HG03558 (cell line): ENCODE data around the gene ABCA8.
"Not testable (repeated sequence)": the region's sequence is repeated elsewhere in the genome, so short reads cannot be mapped to it uniquely, and the experiment has no call there.

Experiments used
- ATAC-seq: cut with Tn5 transposase; IDR thresholded peaks from one replicate; pipeline ENCODE4 v1.9.1; 2021; ENCODE audit warnings: moderate number of reproducible peaks; ENCODE audit not compliant: unreplicated experiment; ENCODE audit errors: extremely low read depth

Gene ABCA8, protein sequence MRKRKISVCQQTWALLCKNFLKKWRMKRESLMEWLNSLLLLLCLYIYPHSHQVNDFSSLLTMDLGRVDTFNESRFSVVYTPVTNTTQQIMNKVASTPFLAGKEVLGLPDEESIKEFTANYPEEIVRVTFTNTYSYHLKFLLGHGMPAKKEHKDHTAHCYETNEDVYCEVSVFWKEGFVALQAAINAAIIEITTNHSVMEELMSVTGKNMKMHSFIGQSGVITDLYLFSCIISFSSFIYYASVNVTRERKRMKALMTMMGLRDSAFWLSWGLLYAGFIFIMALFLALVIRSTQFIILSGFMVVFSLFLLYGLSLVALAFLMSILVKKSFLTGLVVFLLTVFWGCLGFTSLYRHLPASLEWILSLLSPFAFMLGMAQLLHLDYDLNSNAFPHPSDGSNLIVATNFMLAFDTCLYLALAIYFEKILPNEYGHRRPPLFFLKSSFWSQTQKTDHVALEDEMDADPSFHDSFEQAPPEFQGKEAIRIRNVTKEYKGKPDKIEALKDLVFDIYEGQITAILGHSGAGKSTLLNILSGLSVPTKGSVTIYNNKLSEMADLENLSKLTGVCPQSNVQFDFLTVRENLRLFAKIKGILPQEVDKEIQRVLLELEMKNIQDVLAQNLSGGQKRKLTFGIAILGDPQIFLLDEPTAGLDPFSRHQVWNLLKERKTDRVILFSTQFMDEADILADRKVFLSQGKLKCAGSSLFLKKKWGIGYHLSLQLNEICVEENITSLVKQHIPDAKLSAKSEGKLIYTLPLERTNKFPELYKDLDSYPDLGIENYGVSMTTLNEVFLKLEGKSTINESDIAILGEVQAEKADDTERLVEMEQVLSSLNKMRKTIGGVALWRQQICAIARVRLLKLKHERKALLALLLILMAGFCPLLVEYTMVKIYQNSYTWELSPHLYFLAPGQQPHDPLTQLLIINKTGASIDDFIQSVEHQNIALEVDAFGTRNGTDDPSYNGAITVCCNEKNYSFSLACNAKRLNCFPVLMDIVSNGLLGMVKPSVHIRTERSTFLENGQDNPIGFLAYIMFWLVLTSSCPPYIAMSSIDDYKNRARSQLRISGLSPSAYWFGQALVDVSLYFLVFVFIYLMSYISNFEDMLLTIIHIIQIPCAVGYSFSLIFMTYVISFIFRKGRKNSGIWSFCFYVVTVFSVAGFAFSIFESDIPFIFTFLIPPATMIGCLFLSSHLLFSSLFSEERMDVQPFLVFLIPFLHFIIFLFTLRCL (N-terminal part only)

DNA sequence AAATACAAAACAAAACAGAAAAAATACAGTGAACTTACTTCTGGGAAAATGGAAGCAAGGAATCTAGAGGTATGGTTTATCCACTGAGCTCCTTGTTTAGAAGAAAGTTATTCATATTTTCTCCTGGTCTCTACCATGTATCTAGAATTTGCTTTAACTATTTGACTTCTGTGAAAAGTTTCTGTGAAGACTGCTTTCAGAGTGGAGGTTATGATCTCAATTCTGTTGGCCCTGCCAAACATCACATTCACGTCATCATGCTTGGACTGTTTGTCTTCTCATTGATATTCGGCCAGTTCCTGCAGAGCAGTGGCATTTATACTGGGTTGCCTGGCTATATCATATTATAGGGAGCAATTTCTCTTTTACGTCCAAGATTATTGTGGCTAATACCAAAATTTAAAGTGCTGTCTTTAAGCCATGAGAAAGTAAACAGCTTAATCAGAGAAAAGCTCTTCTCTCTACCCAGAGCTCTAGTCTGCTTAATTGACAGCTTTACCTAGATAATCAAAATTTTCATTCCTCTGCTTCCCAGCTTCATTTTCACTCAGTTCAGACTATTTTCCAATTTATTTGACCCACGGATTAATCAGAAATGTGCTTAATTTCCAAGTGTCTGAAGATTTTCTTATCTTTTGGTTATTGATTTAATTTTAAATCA lies at the start of gene ABCA8:
Gene ABCA8, minus strand, starts transcription at position 212 of the 661 bp plus-strand sequence. CDS start 13,358 bp downstream, outside the sequence.
- no peak for ATAC-seq

- ATAC-seq: not testable (repeated sequence)
Observed at GRCh38 chr17:69004759-69005158, 49.6 kb upstream of the ABCA8 start.

DNA sequence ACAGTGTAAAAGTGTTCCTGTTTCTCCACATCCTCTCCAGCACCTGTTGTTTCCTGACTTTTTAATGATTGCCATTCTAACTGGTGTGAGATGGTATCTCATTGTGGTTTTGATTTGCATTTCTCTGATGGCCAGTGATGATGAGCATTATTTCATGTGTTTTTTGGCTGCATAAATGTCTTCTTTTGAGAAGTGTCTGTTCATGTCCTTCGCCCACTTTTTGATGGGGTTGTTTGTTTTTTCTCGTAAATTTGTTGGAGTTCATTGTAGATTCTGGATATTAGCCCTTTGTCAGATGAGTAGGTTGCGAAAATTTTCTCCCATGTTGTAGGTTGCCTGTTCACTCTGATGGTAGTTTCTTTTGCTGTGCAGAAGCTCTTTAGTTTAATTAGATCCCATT lies 44.6 kb upstream of the ABCA8 start:
- not testable (repeated sequence) for ATAC-seq

- ATAC-seq: no peak
Observed at GRCh38 chr17:68993112-68993511, 37.9 kb upstream of the ABCA8 start.

- no peak for ATAC-seq
Observed at GRCh38 chr17:68987966-68988365, 32.8 kb upstream of the ABCA8 start.

DNA sequence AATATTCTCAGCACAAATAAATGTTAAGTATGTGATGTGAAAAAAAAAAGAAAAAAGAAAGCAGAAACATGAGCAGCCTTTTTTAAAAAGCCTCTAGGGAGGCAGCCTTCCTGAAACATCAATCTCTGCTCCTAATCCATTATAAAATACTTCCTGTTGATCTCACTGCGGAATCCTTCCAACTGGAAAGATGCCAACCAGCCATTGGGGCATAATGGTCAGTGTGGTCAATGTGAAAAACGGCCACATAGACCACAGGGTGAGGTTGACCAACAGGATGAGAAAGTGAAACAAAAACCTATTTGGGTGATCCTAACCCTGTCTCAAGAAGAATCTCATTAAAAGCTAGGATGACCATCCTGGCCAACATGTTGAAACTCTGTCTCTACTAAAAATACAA lies 26.1 kb upstream of the ABCA8 start:
- ATAC-seq: no peak

- no peak for ATAC-seq
Observed at GRCh38 chr17:68973098-68973846, 18.1 kb upstream of the ABCA8 start.

DNA sequence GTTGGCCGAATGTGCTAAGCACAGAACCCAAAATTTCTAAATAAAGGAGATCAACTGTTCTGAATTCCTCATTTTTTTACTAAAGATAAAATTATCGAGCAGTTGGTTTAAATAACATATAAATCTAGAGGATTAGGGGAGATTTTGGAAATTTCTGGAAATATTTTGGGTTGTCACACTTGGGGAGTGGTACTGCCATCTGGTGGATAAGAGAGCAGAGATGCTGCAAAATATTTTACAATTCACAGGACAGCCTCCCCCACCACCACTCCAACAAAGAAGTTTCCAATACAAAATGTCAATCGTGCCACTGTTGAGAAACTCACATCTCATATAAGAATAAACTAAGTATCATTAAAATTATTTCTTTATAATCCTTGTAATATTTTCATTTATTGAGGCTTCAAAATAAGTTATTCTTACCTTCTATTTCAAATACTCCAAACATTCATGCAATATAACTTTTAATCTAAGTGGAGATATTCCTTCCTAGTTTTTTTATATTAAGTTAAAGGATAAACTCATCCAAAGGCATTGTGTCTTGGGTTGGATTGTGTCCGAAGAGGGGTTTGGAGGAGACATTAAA lies 17.0 kb upstream of the ABCA8 start:
- no peak for ATAC-seq

- ATAC-seq: no peak
Observed at GRCh38 chr17:68969101-68969500, 13.9 kb upstream of the ABCA8 start.

GRCh38 chr17:68963958-68964357 lies 8.8 kb upstream of the ABCA8 start:
- no peak for ATAC-seq

DNA sequence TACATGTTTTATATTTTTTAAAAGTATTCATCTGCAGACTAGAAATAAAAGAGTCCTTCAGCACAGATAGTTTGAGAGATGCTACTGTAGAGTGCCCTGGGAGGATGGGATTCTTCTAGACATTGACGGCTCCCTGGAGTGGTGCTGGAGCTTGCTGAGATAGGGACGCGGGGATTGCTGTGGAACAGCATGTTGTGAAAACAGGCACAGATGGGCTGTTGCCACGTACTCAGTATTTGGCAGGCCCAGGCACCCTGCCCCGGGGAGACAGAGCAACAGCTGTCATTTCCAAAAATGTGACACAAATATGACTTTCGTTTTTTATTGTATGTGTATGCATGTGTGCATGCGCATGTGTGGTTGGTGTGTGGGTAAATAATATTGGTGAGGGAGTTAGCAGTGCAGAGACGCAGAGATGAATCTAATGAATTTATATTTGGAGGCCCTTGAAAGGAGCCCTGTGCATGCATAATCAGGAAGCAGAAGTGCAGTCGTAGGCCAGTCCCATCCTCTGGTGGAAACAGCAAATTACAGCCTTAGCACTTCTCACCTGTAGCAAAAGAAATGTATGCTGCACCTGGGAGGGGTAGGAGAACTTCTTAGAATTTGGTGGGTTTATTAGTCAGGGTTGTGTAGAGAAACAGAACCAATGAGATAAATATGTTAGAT lies 6.2 kb upstream of the ABCA8 start:
- ATAC-seq: no peak

- not testable (repeated sequence) for ATAC-seq
Observed at GRCh38 chr17:68959117-68959516, 3.9 kb upstream of the ABCA8 start.

- ATAC-seq: no peak
Observed at GRCh38 chr17:68957944-68958343, 2.8 kb upstream of the ABCA8 start.

- ATAC-seq: no peak
Observed at GRCh38 chr17:68954146-68954896, 871 bp downstream of the ABCA8 start.

DNA sequence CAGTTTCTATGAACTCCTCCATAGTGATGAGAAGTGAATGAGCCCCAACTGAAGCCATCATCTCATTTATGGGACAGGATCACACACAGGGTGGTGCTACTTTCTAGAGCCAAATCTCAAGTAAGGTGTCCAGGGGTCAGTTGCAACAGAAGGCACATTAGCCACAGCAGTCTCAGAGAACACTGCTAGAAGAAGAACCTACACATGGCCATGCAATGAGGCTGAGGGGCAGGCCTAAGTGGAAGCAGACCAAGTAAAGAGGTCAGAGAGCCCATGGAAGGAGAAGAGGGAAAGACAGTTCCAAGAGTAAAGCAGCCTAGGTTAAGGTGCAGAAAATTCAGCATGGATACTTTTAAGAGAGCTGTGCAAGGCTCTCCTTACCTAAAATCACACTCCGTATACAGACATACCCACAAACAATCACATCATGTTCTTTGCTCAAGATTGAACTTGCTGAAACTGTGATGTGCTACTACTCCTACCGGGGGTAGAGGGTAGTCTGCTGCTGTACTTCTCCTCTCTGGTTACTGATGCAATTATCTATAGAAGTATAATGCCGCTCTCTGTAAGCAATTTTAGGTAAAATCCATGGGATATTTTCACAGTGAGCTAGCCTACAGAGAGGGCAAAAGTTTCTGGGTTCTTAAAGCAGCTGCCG lies 1.7 kb downstream of the ABCA8 start:
- ATAC-seq: no peak

GRCh38 chr17:68950725-68951124 lies 4.5 kb downstream of the ABCA8 start:
- ATAC-seq: no peak

DNA sequence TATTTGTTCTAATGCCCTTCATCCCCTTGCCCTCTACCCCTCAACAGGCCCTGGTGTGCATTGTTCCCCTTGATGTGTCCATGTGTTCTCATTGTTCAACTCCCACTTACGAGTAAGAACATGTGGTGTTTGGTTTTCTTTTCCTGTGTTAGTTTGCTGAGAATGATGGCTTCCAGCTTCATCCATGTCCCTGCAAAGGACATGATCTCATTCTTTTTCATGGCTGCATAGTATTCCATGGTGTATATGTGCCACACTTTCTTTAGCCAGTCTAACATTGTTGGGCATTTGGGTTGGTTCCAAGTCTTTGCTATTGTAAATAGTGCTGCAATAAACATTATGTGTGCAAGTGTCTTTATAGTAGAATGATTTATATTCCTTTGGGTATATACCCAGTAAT lies 7.3 kb downstream of the ABCA8 start:
- not testable (repeated sequence) for ATAC-seq
